Neuron (in vitro differentiated cells): ENCODE data around the gene KCNH2.
A peak's percentile ranks its signal among the peaks of the same experiment; 100 is the strongest.

Source experiments
- H2AFZ ChIP-seq: one replicate; pipeline ENCODE4 v1.6.1; 2013; ENCODE audit warnings: low read depth, mild to moderate bottlenecking, inconsistent platforms, low read length, moderate library complexity
- H3K27me3 ChIP-seq: one replicate; pipeline ENCODE4 v1.6.1; 2013; ENCODE audit warnings: low read length; ENCODE audit not compliant: insufficient read depth
- H3K36me3 ChIP-seq: one replicate; pipeline ENCODE4 v1.6.1; 2013; ENCODE audit warnings: low read length; ENCODE audit not compliant: insufficient read depth
- H3K4me1 ChIP-seq: one replicate; pipeline ENCODE4 v1.6.1; 2013; ENCODE audit warnings: low read length; ENCODE audit not compliant: insufficient read depth
- H3K4me3 ChIP-seq: 2 replicates; pipeline ENCODE4 v1.5.1; 2013; ENCODE audit warnings: mild to moderate bottlenecking, low read length, moderate library complexity
- H3K9me3 ChIP-seq: one replicate; pipeline ENCODE4 v1.6.1; 2013; ENCODE audit warnings: low read length

The KCNH2 gene

GRCh38 chr7:150996376-150997074 lies 18.4 kb upstream of the KCNH2 start:
- Histone ChIP-seq H3K9me3 (no peaks in the 10 kb centered on the region), H3K4me3 (no peak overlapping the region), H2AFZ (no peak overlapping the region), H3K4me1 (peaks cover 31% of the 10 kb centered on the region), H3K27me3 (no peaks in the 10 kb centered on the region), H3K36me3 (no peaks in the 10 kb centered on the region)

GRCh38 chr7:150994838-150995510 lies 16.9 kb upstream of the KCNH2 start:
- Histone ChIP-seq H3K4me3 (no peak overlapping the region), H3K27me3 (no peaks in the 10 kb centered on the region), H3K9me3 (no peaks in the 10 kb centered on the region), H3K4me1 (peaks cover 31% of the 10 kb centered on the region), H2AFZ (peak overlapping the region; percentile 57), H3K36me3 (no peaks in the 10 kb centered on the region)

GRCh38 chr7:150994141-150994837 lies 16.2 kb upstream of the KCNH2 start:
- H3K9me3 ChIP-seq, result no peaks in the 10 kb centered on the region
- peak overlapping the region; percentile 57 for H2AFZ ChIP-seq
- H3K4me1 ChIP-seq, result peaks cover 31% of the 10 kb centered on the region
- H3K4me3 ChIP-seq, result peak overlapping the region; percentile 2
- H3K27me3 ChIP-seq, result no peaks in the 10 kb centered on the region
- no peaks in the 10 kb centered on the region for H3K36me3 ChIP-seq

GRCh38 chr7:150993511-150993910 lies 15.4 kb upstream of the KCNH2 start:
- Histone ChIP-seq H3K4me3 (peak overlapping the region; percentile 2), H2AFZ (peak overlapping the region; percentile 64), H3K36me3 (no peaks in the 10 kb centered on the region), H3K27me3 (no peaks in the 10 kb centered on the region), H3K9me3 (no peaks in the 10 kb centered on the region), H3K4me1 (peaks cover 39% of the 10 kb centered on the region)

- H3K4me3 ChIP-seq, result no peak overlapping the region
- H2AFZ ChIP-seq, result peak overlapping the region; percentile 64
- no peaks in the 10 kb centered on the region for H3K27me3 ChIP-seq
- no peaks in the 10 kb centered on the region for H3K9me3 ChIP-seq
- no peaks in the 10 kb centered on the region for H3K36me3 ChIP-seq
- peaks cover 41% of the 10 kb centered on the region for H3K4me1 ChIP-seq
Observed at GRCh38 chr7:150992833-150993302, 14.7 kb upstream of the KCNH2 start.

GRCh38 chr7:150992051-150992640 lies 14.0 kb upstream of the KCNH2 start:
- no peak overlapping the region for H2AFZ ChIP-seq
- peaks cover 41% of the 10 kb centered on the region for H3K4me1 ChIP-seq

GRCh38 chr7:150990416-150991186 lies 12.5 kb upstream of the KCNH2 start, which contains the start of gene NOS3:
Gene NOS3 (plus strand): TSS chr7:150991017. CDS start chr7:150993804, 2,787 bp downstream.
- Histone ChIP-seq H2AFZ (no peak within 1 kb of the TSS), H3K4me3 (no peak within 1 kb of the TSS), H3K36me3 (no peaks in the 10 kb centered on the region), H3K4me1 (peaks cover 38% of the 10 kb centered on the region), H3K9me3 (no peaks in the 10 kb centered on the region), H3K27me3 (peaks cover 3% of the 10 kb centered on the region)

More at GRCh38 chr7:150992051-150992640, 14.0 kb upstream of the KCNH2 start:
- H3K36me3 ChIP-seq, result no peaks in the 10 kb centered on the region
- peaks cover 3% of the 10 kb centered on the region for H3K27me3 ChIP-seq
- H3K4me3 ChIP-seq, result no peak overlapping the region
- no peaks in the 10 kb centered on the region for H3K9me3 ChIP-seq

GRCh38 chr7:150989456-150989855 lies 11.3 kb upstream of the KCNH2 start:
- no peaks in the 10 kb centered on the region for H3K36me3 ChIP-seq
- peaks cover 3% of the 10 kb centered on the region for H3K27me3 ChIP-seq
- H3K4me1 ChIP-seq, result peaks cover 31% of the 10 kb centered on the region
- H3K9me3 ChIP-seq, result no peaks in the 10 kb centered on the region
- H3K4me3 ChIP-seq, result no peak overlapping the region
- H2AFZ ChIP-seq, result no peak overlapping the region

- H2AFZ ChIP-seq, result no peak overlapping the region
- peaks cover 22% of the 10 kb centered on the region for H3K4me1 ChIP-seq
- no peak overlapping the region for H3K4me3 ChIP-seq
- no peaks in the 10 kb centered on the region for H3K36me3 ChIP-seq
- peaks cover 3% of the 10 kb centered on the region for H3K27me3 ChIP-seq
- no peaks in the 10 kb centered on the region for H3K9me3 ChIP-seq
Observed at GRCh38 chr7:150988230-150989226, 10.4 kb upstream of the KCNH2 start.

- Histone ChIP-seq H2AFZ (no peak overlapping the region), H3K9me3 (no peaks in the 10 kb centered on the region), H3K27me3 (peaks cover 15% of the 10 kb centered on the region), H3K4me3 (no peak overlapping the region), H3K4me1 (peaks cover 11% of the 10 kb centered on the region), H3K36me3 (no peaks in the 10 kb centered on the region)
Observed at GRCh38 chr7:150986556-150986955, 8.4 kb upstream of the KCNH2 start.

GRCh38 chr7:150986099-150986512 lies 8.0 kb upstream of the KCNH2 start:
- no peak overlapping the region for H3K4me3 ChIP-seq
- H3K9me3 ChIP-seq, result no peaks in the 10 kb centered on the region
- no peaks in the 10 kb centered on the region for H3K36me3 ChIP-seq
- peaks cover 11% of the 10 kb centered on the region for H3K4me1 ChIP-seq
- peaks cover 18% of the 10 kb centered on the region for H3K27me3 ChIP-seq
- H2AFZ ChIP-seq, result no peak overlapping the region
